Gastrocnemius medialis (tissue), 4 donors: Measurements from ENCODE around the gene AGAP1. TPM values are rescaled to one million over a fixed set of nuclear protein-coding genes. Genes with fewer than 3 reads are reported as not detected.

Experiments used
- ATAC-seq, 2 donors: fragments of 150-250 bp; one replicate each; pipeline ENCODE4 v1.9.1; 2016
- DNase-seq, 2 donors: peaks; one replicate each; pipeline ENCODE4 v3.0.0-alpha.2; 2019
- H3K27ac ChIP-seq, 4 donors: fragments of 200-600 bp; sonication (generic); 1 replicate in 1 of 4; 2 replicates in 3 of 4; pipeline ENCODE4 v1.5.1; 2016 to 2018; ENCODE audit warnings: mild to moderate bottlenecking in 2 of 4, moderate library complexity in 1 of 4
- H3K27me3 ChIP-seq, 3 donors: fragments of 200-600 bp; sonication (generic) in 2 of 3; 1 replicate in 1 of 3; 2 replicates in 2 of 3; pipeline versions ENCODE4 v1.5.1 to v1.6.0; 2016 to 2019; ENCODE audit warnings: mild to moderate bottlenecking in 1 of 3, moderate library complexity in 1 of 3
- H3K36me3 ChIP-seq, 2 donors: fragments of 200-600 bp; sonication (generic) in 1 of 2; one replicate each; pipeline ENCODE4 v1.5.1; 2017 to 2018
- H3K4me1 ChIP-seq, 2 donors: fragments of 200-600 bp; sonication (generic) in 1 of 2; one replicate each; pipeline ENCODE4 v1.5.1; 2016 to 2017; ENCODE audit warnings: mild to moderate bottlenecking in 2 of 2
- H3K4me3 ChIP-seq, 4 donors: fragments of 200-600 bp; sonication (generic) in 3 of 4; 1 replicate in 1 of 4; 2 replicates in 3 of 4; pipeline ENCODE4 v1.5.1; 2016 to 2019; ENCODE audit warnings: mild to moderate bottlenecking in 2 of 4
- H3K9me3 ChIP-seq, 3 donors: fragments of 200-600 bp; sonication (generic) in 2 of 3; 1 replicate in 1 of 3; 2 replicates in 2 of 3; pipeline ENCODE4 v1.5.1; 2016 to 2019
- POLR2A ChIP-seq, 2 donors: fragments of 450-650 bp; IDR thresholded peaks; one replicate each; pipeline ENCODE4 v1.6.1; 2017; ENCODE audit warnings: antibody characterized with exemption in 2 of 2, mild to moderate bottlenecking in 2 of 2, moderate library complexity in 2 of 2
- in situ Hi-C, 4 donors: fragments of 200-750 bp; cut with MboI; loops; one replicate each; pipeline versions ENCODE4 v1.15.0 to v1.8.0; 2017; ENCODE audit warnings: low sequenced_read_pairs in 4 of 4
- intact Hi-C: fragments of 100-400 bp; cut with DNase I; formaldehyde crosslinking; loops from one replicate; pipeline ENCODE4 v1.15.1; 2023; ENCODE audit warnings: low total_unique reads
- total RNA-seq, 4 donors: library from RNA; depleted of rRNA; stranded (reverse); fragments of >200 nt; gene quantifications; one replicate each; pipeline versions ENCODE4 v1.1.0 to v1.2.3, GENCODE V29; 2016
- TF ChIP-seq, protein P1 (sequence below), 5 experiments: fragments of 450-650 bp in 3 of 5; fragments of 200-600 bp in 2 of 5; sonication (generic) in 2 of 5; IDR thresholded peaks in 4 of 5; conservative IDR thresholded peaks in 1 of 5; 1 replicate in 4 of 5; 2 replicates in 1 of 5; pipeline ENCODE4 v1.5.1; 2016 to 2019; ENCODE audit warnings: antibody characterized with exemption in 5 of 5, mild to moderate bottlenecking in 3 of 5, moderate library complexity in 3 of 5

AGAP1 gene
- total RNA-seq, 4 donors from 2014 or later, result 8.5 to 26.8 (median 14.4) TPM

DNA sequence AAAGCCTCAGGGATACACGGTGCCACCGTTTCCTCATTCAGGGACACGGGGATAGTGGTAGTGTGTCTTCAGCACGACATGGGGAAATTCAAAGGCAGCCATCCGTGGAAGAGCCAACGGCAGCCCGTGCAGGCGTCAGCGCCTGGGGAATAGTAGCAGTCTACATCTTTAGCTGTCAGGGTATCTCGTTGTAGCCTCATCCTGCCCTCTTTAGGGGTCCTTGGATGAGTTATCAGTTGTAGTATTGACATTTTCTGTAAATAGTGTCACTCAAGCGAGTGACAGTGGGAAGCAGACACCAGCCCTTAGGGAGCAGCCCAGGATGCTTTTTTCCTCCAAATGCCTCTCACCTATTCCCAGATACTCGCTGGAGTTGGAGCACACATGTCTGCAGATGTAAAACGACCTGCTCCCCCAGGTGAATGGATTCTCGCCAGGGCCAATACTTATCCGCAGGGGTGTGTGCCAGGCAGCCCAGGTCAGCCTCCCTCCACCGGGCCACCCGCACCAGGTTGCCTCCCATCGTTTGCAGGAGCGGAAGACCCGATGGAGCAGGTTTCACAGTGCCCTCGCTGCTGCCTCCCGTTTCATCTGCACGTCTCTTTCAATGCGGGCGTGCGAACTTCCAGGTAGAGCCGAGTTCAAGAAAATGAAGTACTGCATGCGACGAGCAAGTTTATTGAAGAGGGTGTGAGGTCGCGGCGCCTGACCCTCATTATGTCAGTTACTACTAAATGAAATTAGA, 41.0 kb downstream of the AGAP1 start:
- Histone ChIP-seq H3K36me3 (no peaks in the 10 kb centered on the region), H3K27ac (no peak overlapping the region), H3K9me3 (no peaks in the 10 kb centered on the region), H3K4me1 (no peaks in the 10 kb centered on the region), H3K4me3 (no peak overlapping the region), H3K27me3 (no peaks in the 10 kb centered on the region)
- TF ChIP-seq POLR2A (IDR thresholded peaks at IDR 0.05), result no peak
- TF ChIP-seq, protein P1, sequence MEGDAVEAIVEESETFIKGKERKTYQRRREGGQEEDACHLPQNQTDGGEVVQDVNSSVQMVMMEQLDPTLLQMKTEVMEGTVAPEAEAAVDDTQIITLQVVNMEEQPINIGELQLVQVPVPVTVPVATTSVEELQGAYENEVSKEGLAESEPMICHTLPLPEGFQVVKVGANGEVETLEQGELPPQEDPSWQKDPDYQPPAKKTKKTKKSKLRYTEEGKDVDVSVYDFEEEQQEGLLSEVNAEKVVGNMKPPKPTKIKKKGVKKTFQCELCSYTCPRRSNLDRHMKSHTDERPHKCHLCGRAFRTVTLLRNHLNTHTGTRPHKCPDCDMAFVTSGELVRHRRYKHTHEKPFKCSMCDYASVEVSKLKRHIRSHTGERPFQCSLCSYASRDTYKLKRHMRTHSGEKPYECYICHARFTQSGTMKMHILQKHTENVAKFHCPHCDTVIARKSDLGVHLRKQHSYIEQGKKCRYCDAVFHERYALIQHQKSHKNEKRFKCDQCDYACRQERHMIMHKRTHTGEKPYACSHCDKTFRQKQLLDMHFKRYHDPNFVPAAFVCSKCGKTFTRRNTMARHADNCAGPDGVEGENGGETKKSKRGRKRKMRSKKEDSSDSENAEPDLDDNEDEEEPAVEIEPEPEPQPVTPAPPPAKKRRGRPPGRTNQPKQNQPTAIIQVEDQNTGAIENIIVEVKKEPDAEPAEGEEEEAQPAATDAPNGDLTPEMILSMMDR (IDR thresholded peaks at IDR 0.05 in 4 of 5, conservative IDR thresholded peaks at IDR 0.05 in 1 of 5), result no peak
- in situ Hi-C loops (no loop called here), intact Hi-C loops (no loop called here)
- ATAC-seq, result no peak
- DNase-seq, result no peak

DNA sequence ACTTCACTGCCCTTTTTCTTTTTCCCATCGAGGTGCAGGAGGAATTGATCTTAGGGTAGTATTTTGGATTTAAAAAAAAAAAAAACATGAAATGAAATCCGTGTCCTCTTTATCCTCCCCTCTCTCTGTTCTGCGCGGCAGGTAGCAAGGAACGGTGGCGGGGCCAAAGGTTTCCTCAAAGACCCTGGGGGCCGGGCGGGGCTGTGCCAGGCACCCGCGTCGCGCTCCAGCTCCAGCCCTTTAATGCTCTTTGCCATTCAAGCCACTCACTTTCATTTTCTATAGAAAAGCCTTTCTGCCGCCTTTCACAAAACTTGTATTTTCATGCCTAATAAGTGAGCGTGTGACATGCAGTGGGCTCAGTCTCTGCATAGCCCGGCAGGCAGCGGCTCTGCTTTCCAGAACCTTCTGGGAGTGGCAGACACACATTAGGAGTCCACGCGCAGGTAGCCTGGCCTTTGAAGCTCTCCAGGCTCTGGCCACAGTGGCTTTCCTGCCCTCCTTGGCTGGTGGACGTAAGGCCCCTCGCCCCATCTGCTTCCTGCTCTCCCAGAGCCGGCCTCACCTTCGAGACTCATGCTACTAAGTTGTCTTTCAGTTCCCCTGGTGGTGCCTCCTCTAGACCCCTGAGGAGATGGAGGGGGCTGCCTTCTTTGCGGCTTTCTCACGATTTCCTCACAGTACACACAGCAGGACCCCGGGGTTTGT, 41.7 kb downstream of the AGAP1 start:
- TF ChIP-seq POLR2A (IDR thresholded peaks at IDR 0.05), result no peak
- TF ChIP-seq, protein P1 (IDR thresholded peaks at IDR 0.05 in 4 of 5, conservative IDR thresholded peaks at IDR 0.05 in 1 of 5), result no peak
- Histone ChIP-seq H3K36me3 (no peaks in the 10 kb centered on the region), H3K4me1 (no peaks in the 10 kb centered on the region), H3K4me3 (no peak overlapping the region), H3K27me3 (no peaks in the 10 kb centered on the region), H3K9me3 (no peaks in the 10 kb centered on the region), H3K27ac (no peak overlapping the region)
- intact Hi-C loops, result no loop called here
- DNase-seq (no peak), ATAC-seq (no peak)
- in situ Hi-C loops, result no loop called here

DNA sequence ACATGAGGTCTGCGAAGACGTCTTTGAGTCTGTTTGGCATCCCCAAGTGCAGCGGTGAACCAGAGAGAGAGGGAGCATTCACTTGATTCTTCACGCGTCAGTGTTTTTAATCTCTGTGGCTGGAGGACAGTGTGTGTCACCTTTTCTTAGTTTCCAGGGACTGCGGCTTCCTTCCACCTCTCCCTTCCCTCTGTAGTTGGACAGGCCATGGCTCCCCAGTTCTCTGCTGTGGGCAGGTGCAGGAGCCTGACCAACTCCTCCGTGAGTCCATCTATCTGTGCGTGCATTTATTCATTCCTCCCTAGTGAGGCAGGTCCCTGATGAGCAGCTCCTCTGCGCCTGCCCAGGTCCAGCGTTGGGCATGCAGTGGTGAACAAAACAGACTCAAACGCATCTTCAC, 42.9 kb downstream of the AGAP1 start:
- DNase-seq, result no peak
- Histone ChIP-seq H3K9me3 (no peaks in the 10 kb centered on the region), H3K27ac (no peak overlapping the region), H3K4me3 (no peak overlapping the region), H3K36me3 (no peaks in the 10 kb centered on the region), H3K4me1 (no peaks in the 10 kb centered on the region), H3K27me3 (no peaks in the 10 kb centered on the region)
- intact Hi-C loops (no loop called here), in situ Hi-C loops (no loop called here)
- ATAC-seq, result no peak
- TF ChIP-seq POLR2A (IDR thresholded peaks at IDR 0.05), result no peak
- TF ChIP-seq, protein P1 (IDR thresholded peaks at IDR 0.05 in 4 of 5, conservative IDR thresholded peaks at IDR 0.05 in 1 of 5), result no peak

DNA sequence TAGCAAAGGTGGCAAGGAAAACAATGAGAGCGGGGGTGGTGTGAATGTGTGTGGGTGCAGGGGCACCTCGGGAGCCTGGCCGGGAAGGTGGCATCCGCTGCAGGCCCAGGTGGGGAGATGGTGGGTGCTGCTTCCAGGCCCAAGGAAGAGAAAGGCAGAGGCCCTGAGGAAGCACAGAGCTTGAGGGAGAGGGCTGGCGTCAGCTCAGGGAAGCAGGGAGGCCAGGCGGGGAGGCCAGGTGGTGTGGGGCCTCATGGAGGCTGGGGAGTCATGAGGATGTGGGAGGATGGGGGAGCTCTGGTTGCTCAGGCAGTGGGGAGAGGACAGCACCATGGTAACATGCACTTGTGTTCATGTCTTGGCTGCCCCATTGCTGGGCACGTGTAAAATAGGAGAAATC, 43.3 kb downstream of the AGAP1 start:
- in situ Hi-C loops, result no loop called here
- TF ChIP-seq POLR2A (IDR thresholded peaks at IDR 0.05), result no peak
- TF ChIP-seq, protein P1 (IDR thresholded peaks at IDR 0.05 in 4 of 5, conservative IDR thresholded peaks at IDR 0.05 in 1 of 5), result no peak
- Histone ChIP-seq H3K36me3 (no peaks in the 10 kb centered on the region), H3K4me1 (no peaks in the 10 kb centered on the region), H3K27me3 (no peaks in the 10 kb centered on the region), H3K9me3 (no peaks in the 10 kb centered on the region), H3K27ac (no peak overlapping the region), H3K4me3 (no peak overlapping the region)
- DNase-seq (no peak), ATAC-seq (no peak)
- intact Hi-C loops, result no loop called here
